MM.1S (cell line): ENCODE measurements around the gene SNAPC1.

Source experiments
- DNase-seq: peaks from one replicate; pipeline ENCODE4 v3.0.0-alpha.2; 2015
- H2AFZ ChIP-seq: fragments of 300-600 bp; sonication (generic); 2 replicates; pipeline ENCODE4 v1.6.0; 2016; ENCODE audit warnings: antibody characterized with exemption, low read length
- H3F3A ChIP-seq: fragments of 300-600 bp; sonication (generic); 2 replicates; pipeline ENCODE4 v1.6.1; 2016; ENCODE audit warnings: mild to moderate bottlenecking, antibody characterized with exemption, low read length, moderate library complexity, mixed read lengths; ENCODE audit not compliant: insufficient read depth
- H3K27ac ChIP-seq: fragments of 300-600 bp; sonication (generic); 2 replicates; pipeline ENCODE4 v1.5.1; 2016; ENCODE audit warnings: mild to moderate bottlenecking, low read length
- H3K27me3 ChIP-seq: fragments of 300-600 bp; sonication (generic); replicated peaks from 2 replicates; pipeline ENCODE4 v1.6.0; 2016; ENCODE audit warnings: low read length; ENCODE audit not compliant: insufficient read depth
- H3K36me3 ChIP-seq: fragments of 300-600 bp; sonication (generic); replicated peaks from 2 replicates; pipeline ENCODE4 v1.6.1; 2016; ENCODE audit warnings: mild to moderate bottlenecking, low read length, mixed read lengths; ENCODE audit not compliant: insufficient read depth
- H3K4me1 ChIP-seq: fragments of 300-600 bp; sonication (generic); 2 replicates; pipeline ENCODE4 v1.6.1; 2016; ENCODE audit warnings: low read length, mixed read lengths
- H3K4me2 ChIP-seq: fragments of 300-600 bp; sonication (generic); 2 replicates; pipeline ENCODE4 v1.6.0; 2016; ENCODE audit warnings: low read depth, low read length
- H3K4me3 ChIP-seq: fragments of 300-600 bp; sonication (generic); 2 replicates; pipeline ENCODE4 v1.5.1; 2016; ENCODE audit warnings: low read length, mixed read lengths
- H3K79me2 ChIP-seq: fragments of 300-600 bp; sonication (generic); 2 replicates; pipeline ENCODE4 v1.6.1; 2016; ENCODE audit warnings: mixed run types, low read length, mixed read lengths
- H3K9ac ChIP-seq: fragments of 300-600 bp; sonication (generic); 2 replicates; pipeline ENCODE4 v1.6.1; 2016; ENCODE audit warnings: low read length, mixed read lengths
- H3K9me2 ChIP-seq: fragments of 300-600 bp; sonication (generic); replicated peaks from 2 replicates; pipeline ENCODE4 v1.6.1; 2016; ENCODE audit warnings: mild to moderate bottlenecking, low read length, mixed read lengths; ENCODE audit not compliant: insufficient read depth
- H3K9me3 ChIP-seq: fragments of 300-600 bp; sonication (generic); replicated peaks from 2 replicates; pipeline ENCODE4 v1.6.1; 2016; ENCODE audit warnings: mild to moderate bottlenecking, low read length, mixed read lengths; ENCODE audit not compliant: insufficient read depth
- H4K20me1 ChIP-seq: fragments of 300-600 bp; sonication (generic); 2 replicates; pipeline ENCODE4 v1.6.1; 2016; ENCODE audit warnings: mild to moderate bottlenecking, low read length, moderate library complexity, mixed read lengths; ENCODE audit not compliant: insufficient read depth
- CTCF ChIP-seq: fragments of 300-600 bp; sonication (generic); IDR thresholded peaks from 2 replicates; pipeline ENCODE4 v1.5.1; 2016; ENCODE audit warnings: antibody characterized with exemption, low read length, mixed read lengths
- EZH2 ChIP-seq: fragments of 300-600 bp; sonication (generic); optimal IDR thresholded peaks from 2 replicates; pipeline ENCODE3; 2017; ENCODE audit warnings: low read depth, mild to moderate bottlenecking, antibody characterized with exemption, low read length, mixed read lengths
- EZH2phosphoT487 ChIP-seq: fragments of 300-600 bp; sonication (generic); IDR thresholded peaks from 2 replicates; pipeline ENCODE4 v1.6.1; 2018; ENCODE audit warnings: antibody characterized with exemption, low read length

Gene SNAPC1

GRCh38 chr14:61761959-61762786 lies at the start of gene SNAPC1:
Gene SNAPC1 (plus strand): TSS chr14:61762420. CDS start chr14:61762461, 41 bp downstream.
- TF ChIP-seq EZH2phosphoT487: no peak
- TF ChIP-seq EZH2: no peak
- no peak for TF ChIP-seq CTCF
- no peaks in the 10 kb centered on the region for H3K9me2 ChIP-seq
- no peaks in the 10 kb centered on the region for H3K36me3 ChIP-seq
- H4K20me1 ChIP-seq: no peaks in the 10 kb centered on the region
- peak within 1 kb of the TSS; percentile 55 for H3K9ac ChIP-seq
- peak within 1 kb of the TSS; percentile 85 for H2AFZ ChIP-seq
- H3K4me3 ChIP-seq: peak within 1 kb of the TSS; percentile 81
- H3K4me2 ChIP-seq: peak within 1 kb of the TSS; percentile 76
- no peaks in the 10 kb centered on the region for H3K9me3 ChIP-seq
- H3F3A ChIP-seq: no peaks in the 10 kb centered on the region
- peak within 1 kb of the TSS; percentile 61; the same call in 1 of the 2 replicates for H3K27ac ChIP-seq
- no peaks in the 10 kb centered on the region; the same call in none of the 2 replicates for H3K79me2 ChIP-seq
- no peaks in the 10 kb centered on the region for H3K4me1 ChIP-seq
- DNase-seq: peak; percentile 95
- no peaks in the 10 kb centered on the region for H3K27me3 ChIP-seq

- Histone ChIP-seq H4K20me1 (peaks cover 20% of the 10 kb centered on the region), H3K4me1 (no peaks in the 10 kb centered on the region), H3K9ac (no peak overlapping the region), H3K79me2 (peaks cover 100% of the 10 kb centered on the region), H3K27ac (no peak overlapping the region), H3K4me3 (no peak overlapping the region), H3K27me3 (no peaks in the 10 kb centered on the region), H2AFZ (no peak overlapping the region), H3K9me2 (no peaks in the 10 kb centered on the region), H3F3A (no peaks in the 10 kb centered on the region), H3K9me3 (no peaks in the 10 kb centered on the region), H3K36me3 (no peaks in the 10 kb centered on the region), H3K4me2 (no peak overlapping the region)
- no peak for DNase-seq
- no peak for TF ChIP-seq EZH2phosphoT487
- TF ChIP-seq EZH2: no peak
- no peak for TF ChIP-seq CTCF
These were observed 48.3 kb upstream of the SNAPC1 start for GRCh38 chr14:61713724-61714437.

- H4K20me1 ChIP-seq: peaks cover 16% of the 10 kb centered on the region
- H3F3A ChIP-seq: no peaks in the 10 kb centered on the region
- H3K27ac ChIP-seq: no peak overlapping the region
- H3K9me3 ChIP-seq: no peaks in the 10 kb centered on the region
- no peak for DNase-seq
- H3K36me3 ChIP-seq: no peaks in the 10 kb centered on the region
- no peak overlapping the region for H2AFZ ChIP-seq
- H3K4me2 ChIP-seq: no peak overlapping the region
- no peak overlapping the region for H3K4me3 ChIP-seq
- no peaks in the 10 kb centered on the region for H3K4me1 ChIP-seq
- no peak overlapping the region for H3K9ac ChIP-seq
- TF ChIP-seq CTCF: no peak
- no peak for TF ChIP-seq EZH2phosphoT487
- no peak for TF ChIP-seq EZH2
- no peaks in the 10 kb centered on the region for H3K9me2 ChIP-seq
- H3K79me2 ChIP-seq: peaks cover 89% of the 10 kb centered on the region
- no peaks in the 10 kb centered on the region for H3K27me3 ChIP-seq
These were observed 45.3 kb upstream of the SNAPC1 start for GRCh38 chr14:61716956-61717355.
